ENCODE data around the gene KL. TPM values are rescaled to one million over a fixed set of nuclear protein-coding genes. Genes with fewer than 3 reads are reported as not detected.

The KL gene
- total and polyA plus RNA-seq, 2 experiments from 2014 or later = 0.03 TPM; not detected in 1

- Histone ChIP-seq H3K9me2 (ENCODE audit: insufficient read depth) (no peaks in the 10 kb centered on the region), H3F3A (replicated peaks; ENCODE audit: low read depth) (no peaks in the 10 kb centered on the region), H3K27ac (ENCODE audit: low read depth) (no peak overlapping the region), H3K79me2 (replicated peaks; ENCODE audit: insufficient read depth) (no peaks in the 10 kb centered on the region), H3K4me1 (ENCODE audit: insufficient read depth) (peaks cover 12% of the 10 kb centered on the region), H3K36me3 (ENCODE audit: insufficient read depth) (no peaks in the 10 kb centered on the region), H3K4me3 (no peak overlapping the region), H3K27me3 (ENCODE audit: insufficient read depth) (no peaks in the 10 kb centered on the region), H3K4me2 (no peak overlapping the region), H2AFZ (no peak overlapping the region), H4K20me1 (replicated peaks; ENCODE audit: insufficient read depth) (no peaks in the 10 kb centered on the region)
- no peak overlapping the region for H3K4me3 Mint-ChIP-seq
- peaks cover 22% of the 10 kb centered on the region for H3K4me1 Mint-ChIP-seq
- peaks cover 2% of the 10 kb centered on the region for H3K27me3 Mint-ChIP-seq (ENCODE audit: insufficient read depth, low read depth, poor library complexity)
- no peak for ATAC-seq
- TF ChIP-seq POLR2AphosphoS5 (IDR thresholded peaks at IDR 0.05; ENCODE audit: low read depth) (no peak), ETS1 (IDR thresholded peaks at IDR 0.05) (no peak), EZH2phosphoT487 (IDR thresholded peaks at IDR 0.05; ENCODE audit: unreplicated experiment) (no peak), ZNF331 (CRISPR knock-in tag; IDR thresholded peaks at IDR 0.05; ENCODE audit: low read depth) (no peak), ZNF114 (CRISPR knock-in tag; IDR thresholded peaks at IDR 0.05) (no peak), NANOG (IDR thresholded peaks at IDR 0.05; ENCODE audit: borderline replicate concordance) (no peak), EZH2 (IDR thresholded peaks at IDR 0.05; ENCODE audit: low read depth, unreplicated experiment) (no peak), STAT1 (IDR thresholded peaks at IDR 0.05; ENCODE audit: unreplicated experiment) (no peak)
- no peak overlapping the region for H3K27ac Mint-ChIP-seq
- H3K9me3 Mint-ChIP-seq = no peaks in the 10 kb centered on the region
- no peaks in the 10 kb centered on the region for H3K36me3 Mint-ChIP-seq (ENCODE audit: low read depth)
- DNase-seq (ENCODE audit: low spot score) = no peak
Measured at GRCh38 chr13:32976912-32977311, 39.3 kb upstream of the KL start.

DNA sequence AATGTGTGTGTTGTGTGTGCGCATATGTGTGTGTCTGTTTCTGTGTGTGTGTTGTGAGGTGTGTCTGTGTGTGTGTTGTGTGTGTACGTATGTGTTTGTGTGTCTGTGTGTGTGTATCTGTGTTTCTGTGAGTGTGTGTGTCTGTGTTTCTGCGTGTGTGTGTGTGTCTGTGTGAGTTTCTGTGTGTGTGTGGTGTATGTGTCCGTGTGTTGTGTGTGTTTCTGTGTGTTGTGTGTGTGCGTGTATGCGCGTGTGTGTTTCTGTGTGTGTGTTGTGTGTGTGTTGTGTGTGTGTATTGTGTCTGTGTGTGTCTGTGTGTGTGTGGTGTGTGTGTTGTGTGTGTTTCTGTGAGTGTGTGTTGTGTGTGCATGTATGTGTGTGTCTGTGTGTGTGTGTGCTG lies 38.9 kb upstream of the KL start:
- ATAC-seq = no peak
- H3K4me3 Mint-ChIP-seq = no peak overlapping the region
- no peak for TF ChIP-seq ETS1 (IDR thresholded peaks at IDR 0.05)
- TF ChIP-seq JUNB (IDR thresholded peaks at IDR 0.05; ENCODE audit: unreplicated experiment) = no peak
- TF ChIP-seq, protein P1, sequence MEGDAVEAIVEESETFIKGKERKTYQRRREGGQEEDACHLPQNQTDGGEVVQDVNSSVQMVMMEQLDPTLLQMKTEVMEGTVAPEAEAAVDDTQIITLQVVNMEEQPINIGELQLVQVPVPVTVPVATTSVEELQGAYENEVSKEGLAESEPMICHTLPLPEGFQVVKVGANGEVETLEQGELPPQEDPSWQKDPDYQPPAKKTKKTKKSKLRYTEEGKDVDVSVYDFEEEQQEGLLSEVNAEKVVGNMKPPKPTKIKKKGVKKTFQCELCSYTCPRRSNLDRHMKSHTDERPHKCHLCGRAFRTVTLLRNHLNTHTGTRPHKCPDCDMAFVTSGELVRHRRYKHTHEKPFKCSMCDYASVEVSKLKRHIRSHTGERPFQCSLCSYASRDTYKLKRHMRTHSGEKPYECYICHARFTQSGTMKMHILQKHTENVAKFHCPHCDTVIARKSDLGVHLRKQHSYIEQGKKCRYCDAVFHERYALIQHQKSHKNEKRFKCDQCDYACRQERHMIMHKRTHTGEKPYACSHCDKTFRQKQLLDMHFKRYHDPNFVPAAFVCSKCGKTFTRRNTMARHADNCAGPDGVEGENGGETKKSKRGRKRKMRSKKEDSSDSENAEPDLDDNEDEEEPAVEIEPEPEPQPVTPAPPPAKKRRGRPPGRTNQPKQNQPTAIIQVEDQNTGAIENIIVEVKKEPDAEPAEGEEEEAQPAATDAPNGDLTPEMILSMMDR (conservative IDR thresholded peaks at IDR 0.05; ENCODE audit: low read depth in 2 of 2) = no peak
- no peak for TF ChIP-seq ZNF114 (CRISPR knock-in tag; IDR thresholded peaks at IDR 0.05)
- no peak for TF ChIP-seq STAT1 (IDR thresholded peaks at IDR 0.05; ENCODE audit: unreplicated experiment)
- TF ChIP-seq NANOG (IDR thresholded peaks at IDR 0.05; ENCODE audit: borderline replicate concordance) = no peak
- TF ChIP-seq ZNF331 (CRISPR knock-in tag; IDR thresholded peaks at IDR 0.05; ENCODE audit: low read depth) = no peak
- TF ChIP-seq EZH2phosphoT487 (IDR thresholded peaks at IDR 0.05; ENCODE audit: unreplicated experiment) = no peak
- no peak for TF ChIP-seq REST (IDR thresholded peaks at IDR 0.05; ENCODE audit: unreplicated experiment)
- TF ChIP-seq POLR2AphosphoS5 (IDR thresholded peaks at IDR 0.05; ENCODE audit: low read depth) = no peak
- TF ChIP-seq CREB1 (CRISPR knock-in tag; IDR thresholded peaks at IDR 0.05; ENCODE audit: low read depth) = no peak

More for the DNA sequence above, 38.9 kb upstream of the KL start:
- peaks cover 2% of the 10 kb centered on the region for H3K27me3 Mint-ChIP-seq (ENCODE audit: insufficient read depth, low read depth, poor library complexity)
- no peaks in the 10 kb centered on the region for H3K9me3 Mint-ChIP-seq
- no peaks in the 10 kb centered on the region for H3K9me2 ChIP-seq (ENCODE audit: insufficient read depth)
- no peaks in the 10 kb centered on the region for H3K79me2 ChIP-seq (replicated peaks; ENCODE audit: insufficient read depth)
- H3K36me3 ChIP-seq (ENCODE audit: insufficient read depth) = no peaks in the 10 kb centered on the region
- H3K27ac ChIP-seq (ENCODE audit: low read depth) = no peak overlapping the region
- no peaks in the 10 kb centered on the region for H4K20me1 ChIP-seq (replicated peaks; ENCODE audit: insufficient read depth)
- no peak overlapping the region for H3K4me3 ChIP-seq
- no peaks in the 10 kb centered on the region for H3F3A ChIP-seq (replicated peaks; ENCODE audit: low read depth)
- H3K36me3 Mint-ChIP-seq (ENCODE audit: low read depth) = no peaks in the 10 kb centered on the region
- no peak overlapping the region for H2AFZ ChIP-seq
- no peak for DNase-seq (ENCODE audit: low spot score)
- H3K4me2 ChIP-seq = no peak overlapping the region
- H3K27me3 ChIP-seq (ENCODE audit: insufficient read depth) = no peaks in the 10 kb centered on the region
- peaks cover 12% of the 10 kb centered on the region for H3K4me1 ChIP-seq (ENCODE audit: insufficient read depth)
- peaks cover 22% of the 10 kb centered on the region for H3K4me1 Mint-ChIP-seq
- H3K27ac Mint-ChIP-seq = no peak overlapping the region
